GM12864 (cell line): Measurements from ENCODE around the gene RAB11FIP2.

Experiments
- DNase-seq: peaks from one replicate; pipeline ENCODE4 v3.0.0-alpha.2; 2011; ENCODE audit warnings: low read depth
- H3K4me3 ChIP-seq: 2 replicates; pipeline ENCODE4 v1.5.1; 2011; ENCODE audit warnings: mild to moderate bottlenecking, low read depth, low read length, control low read depth
- CTCF ChIP-seq: IDR thresholded peaks from 2 replicates; pipeline ENCODE4 v1.5.1; 2011; ENCODE audit warnings: low read depth, mild to moderate bottlenecking, moderate library complexity, low read length, control low read depth, inconsistent platforms; ENCODE audit errors: missing control alignments

Gene RAB11FIP2

GRCh38 chr10:118035354-118036005 lies 11.3 kb downstream of the RAB11FIP2 start:
- no peak overlapping the region for H3K4me3 ChIP-seq
- no peak for TF ChIP-seq CTCF
- DNase-seq, result no peak

GRCh38 chr10:118034791-118035261 lies 11.9 kb downstream of the RAB11FIP2 start:
- no peak for DNase-seq
- no peak overlapping the region for H3K4me3 ChIP-seq
- no peak for TF ChIP-seq CTCF

DNA sequence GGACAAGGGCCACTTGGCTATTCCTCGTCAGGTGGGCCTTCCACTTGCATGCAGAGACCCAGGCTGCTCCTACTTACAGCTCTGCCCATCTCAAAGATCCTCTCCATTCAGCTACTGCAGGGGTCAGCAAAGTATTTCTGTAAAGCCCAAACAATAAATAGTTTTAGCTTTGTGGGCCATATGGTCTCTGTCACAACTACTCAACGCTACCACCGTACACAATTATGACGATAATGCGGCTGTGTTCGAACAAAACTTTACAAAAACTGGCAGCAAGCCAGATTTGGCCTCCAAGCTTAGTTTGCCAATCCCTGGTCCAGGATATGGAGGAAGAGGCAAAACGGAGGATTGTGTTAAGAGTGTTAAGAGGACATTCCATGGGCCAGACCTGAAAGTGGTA lies 12.8 kb downstream of the RAB11FIP2 start:
- no peak for DNase-seq
- no peak overlapping the region for H3K4me3 ChIP-seq
- no peak for TF ChIP-seq CTCF

DNA sequence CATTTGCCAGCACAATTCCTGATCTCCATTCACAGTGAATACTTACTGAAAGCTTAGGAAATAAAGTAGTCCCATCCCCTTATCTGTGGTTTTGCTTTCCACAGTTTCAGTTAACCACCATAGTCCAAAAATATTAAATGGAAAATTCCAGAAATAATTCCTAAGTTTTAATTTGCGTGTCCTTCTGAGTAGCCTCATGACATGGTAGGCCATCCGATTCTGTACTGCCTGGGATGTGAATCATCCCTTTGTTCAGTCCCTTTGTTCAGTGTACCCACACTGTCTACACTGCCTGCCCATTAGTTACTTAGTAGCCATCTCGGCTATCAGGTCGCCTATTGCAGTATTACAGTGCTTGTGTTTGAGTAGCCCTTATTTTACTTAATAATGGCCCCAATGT lies 14.2 kb downstream of the RAB11FIP2 start:
- no peak for DNase-seq
- TF ChIP-seq CTCF, result no peak
- no peak overlapping the region for H3K4me3 ChIP-seq

GRCh38 chr10:118031351-118032075 lies 15.2 kb downstream of the RAB11FIP2 start:
- TF ChIP-seq CTCF, result no peak
- no peak for DNase-seq
- no peak overlapping the region for H3K4me3 ChIP-seq

DNA sequence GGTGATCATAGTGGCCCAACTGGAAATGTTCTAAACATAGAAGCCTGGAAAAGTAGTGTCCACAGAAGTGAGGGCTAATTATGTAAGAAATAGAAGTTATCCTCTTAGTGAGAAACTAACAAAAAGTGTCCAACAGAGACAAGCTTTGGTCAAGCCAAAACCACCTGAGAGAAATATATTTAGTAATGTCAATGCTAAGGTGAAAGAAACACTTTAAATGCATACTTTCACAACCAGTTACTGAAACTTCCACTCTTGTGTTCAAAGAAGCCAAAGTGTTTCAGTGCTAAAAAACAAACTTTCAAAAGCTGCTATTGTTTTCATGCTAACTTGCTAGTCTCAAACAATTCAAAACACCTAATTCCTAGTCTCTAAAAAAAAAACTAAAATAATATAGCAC lies 18.1 kb downstream of the RAB11FIP2 start:
- DNase-seq, result no peak
- no peak for TF ChIP-seq CTCF
- no peak overlapping the region for H3K4me3 ChIP-seq
